Measurements from ENCODE around the gene SERPIND1. TPM values are rescaled to one million over a fixed set of nuclear protein-coding genes. Genes with fewer than 3 reads are reported as not detected.

Gene SERPIND1
- total and polyA plus RNA-seq, 4 experiments from 2014 or later = 0.07 to 0.29 TPM; not detected in 2

DNA sequence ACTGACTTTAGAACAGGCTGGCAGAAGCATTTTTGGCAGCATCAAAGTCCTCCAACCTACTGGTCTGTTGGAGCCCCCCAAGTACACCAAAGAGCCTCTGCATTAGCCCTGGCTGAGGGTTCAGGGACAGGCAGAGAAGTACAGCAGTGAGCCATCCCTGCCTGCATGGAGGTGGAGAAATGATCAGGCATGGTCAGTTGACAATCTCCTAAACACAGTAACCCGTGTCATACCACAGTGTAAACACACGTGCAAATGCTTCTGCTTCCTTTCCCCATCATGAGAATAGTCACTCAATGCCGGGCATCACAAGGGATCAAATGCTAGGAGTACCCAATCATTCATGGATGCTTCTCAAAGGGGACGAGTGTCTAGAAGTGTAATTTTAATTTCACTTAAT is 8.2 kb downstream of the SERPIND1 start:
- Mint-ChIP-seq H3K4me3 (no peak overlapping the region), H3K27me3 (no peaks in the 10 kb centered on the region), H3K36me3 (peaks cover 21 to 55% of the 10 kb centered on the region in 2 donors), H3K27ac (no peak overlapping the region), H3K4me1 (peaks cover 0 to 8% (median 5%) of the 10 kb centered on the region in 4 donors), H3K9me3 (peaks cover 0 to 2% (median 0%) of the 10 kb centered on the region in 8 donors)
- intact Hi-C loops (cut with micrococcal nuclease) = no loop called here
- no peak overlapping the region for H3K27ac ChIP-seq (ENCODE audit: low read depth, low read length)
- H3K4me1 ChIP-seq (ENCODE audit: insufficient read depth, low read length) = peaks cover 11% of the 10 kb centered on the region
- CTCF ChIA-PET (ENCODE audit: partially characterized antibody) = interaction anchor here (2.0 to 2.4 kb wide), 2 partner anchors 18 to 174 kb away, joined by 6 to 8 read pairs; no protein-coding TSS in a partner anchor
- POLR2A ChIA-PET (ENCODE audit: partially characterized antibody) = no interaction called here
- peaks cover 12% of the 10 kb centered on the region for H3K36me3 ChIP-seq (ENCODE audit: insufficient read depth, low read length)
- no peak overlapping the region for H3K4me3 ChIP-seq (ENCODE audit: low read length in 2 of 2)
- no peaks in the 10 kb centered on the region for H3K27me3 ChIP-seq (ENCODE audit: insufficient read depth, low read length)
- DNase-seq = no peak
- no peaks in the 10 kb centered on the region for H3K9me3 ChIP-seq (ENCODE audit: control insufficient read depth in 1 of 2, low read length in 2 of 2)

DNA sequence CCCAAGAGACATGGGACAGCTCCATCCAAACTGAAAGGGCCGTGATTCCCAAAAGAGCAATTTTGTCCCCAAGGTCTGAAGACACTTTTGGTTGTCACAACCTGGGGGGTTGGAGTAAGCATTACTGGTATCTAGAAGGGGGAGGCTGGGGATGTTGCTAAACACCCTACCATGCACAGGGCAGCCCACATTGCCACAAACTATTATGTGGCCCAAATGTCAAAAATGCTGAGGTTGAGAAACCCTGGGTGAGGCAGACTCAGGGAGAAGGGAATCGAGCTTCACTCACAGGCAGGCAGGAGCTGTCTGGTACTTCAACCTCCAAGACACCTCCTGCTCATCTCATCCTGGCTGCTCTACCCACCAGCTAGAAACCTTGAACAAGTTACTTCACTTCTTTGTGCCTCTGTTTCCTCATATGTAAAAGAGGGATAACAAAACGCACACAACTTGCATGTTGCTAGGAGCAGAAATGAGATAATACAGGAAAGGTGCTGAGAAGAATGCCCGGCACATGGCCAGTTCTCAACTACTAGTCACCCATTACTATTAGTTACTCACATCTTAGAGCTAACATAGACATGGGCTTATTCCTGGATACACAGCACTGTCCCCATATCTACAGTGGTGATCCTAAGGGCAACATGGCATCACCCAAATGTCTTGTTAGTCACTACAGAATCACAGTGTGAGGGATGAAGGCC is 8.8 kb downstream of the SERPIND1 start:
- CTCF ChIA-PET (ENCODE audit: partially characterized antibody) = interaction anchor here (0.9 to 2.4 kb wide), 13 partner anchors 9 to 365 kb away, joined by 3 to 10 read pairs (median 5); partner anchors contain the start of gene SERPIND1
- peaks cover 11% of the 10 kb centered on the region for H3K4me1 ChIP-seq (ENCODE audit: insufficient read depth, low read length)
- H3K9me3 Mint-ChIP-seq = peaks cover 0 to 2% (median 0%) of the 10 kb centered on the region in 8 donors
- peak overlapping the region in 1 of 7 donors; percentile 12 for H3K27ac Mint-ChIP-seq
- intact Hi-C loops (cut with micrococcal nuclease) = no loop called here
- DNase-seq = no peak
- H3K36me3 ChIP-seq (ENCODE audit: insufficient read depth, low read length) = peaks cover 18% of the 10 kb centered on the region
- H3K27me3 Mint-ChIP-seq = no peaks in the 10 kb centered on the region
- no peak overlapping the region for H3K4me3 ChIP-seq (ENCODE audit: low read length in 2 of 2)
- peaks cover 21 to 55% of the 10 kb centered on the region in 2 donors for H3K36me3 Mint-ChIP-seq
- H3K4me3 Mint-ChIP-seq = no peak overlapping the region
- POLR2A ChIA-PET (ENCODE audit: partially characterized antibody) = no interaction called here
- no peaks in the 10 kb centered on the region for H3K27me3 ChIP-seq (ENCODE audit: insufficient read depth, low read length)
- no peak overlapping the region for H3K27ac ChIP-seq (ENCODE audit: low read depth, low read length)
- H3K9me3 ChIP-seq (ENCODE audit: control insufficient read depth in 1 of 2, low read length in 2 of 2) = no peaks in the 10 kb centered on the region
- peaks cover 0 to 8% (median 5%) of the 10 kb centered on the region in 4 donors for H3K4me1 Mint-ChIP-seq

DNA sequence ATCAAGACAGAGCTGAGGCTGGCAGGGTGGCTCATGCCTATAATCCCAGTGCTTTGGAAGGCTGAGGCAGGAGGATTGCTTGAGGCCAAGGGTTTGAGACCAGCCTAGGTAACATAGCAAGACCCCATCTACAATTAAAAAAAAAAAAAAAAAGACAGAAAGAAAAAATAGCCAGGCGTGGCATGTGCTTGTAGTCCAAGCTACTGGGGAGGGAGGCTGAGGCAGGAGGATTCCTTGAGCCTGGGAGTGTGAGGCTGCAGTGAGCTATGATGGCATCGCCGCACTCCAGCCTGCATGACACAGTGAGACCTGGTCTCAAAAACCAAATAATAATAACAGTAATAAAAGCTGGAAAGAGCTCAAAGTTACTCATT is 9.4 kb downstream of the SERPIND1 start:
- H3K36me3 Mint-ChIP-seq = peaks cover 21 to 55% of the 10 kb centered on the region in 2 donors
- no peak for DNase-seq
- Histone ChIP-seq H3K36me3 (ENCODE audit: insufficient read depth, low read length) (peaks cover 24% of the 10 kb centered on the region), H3K9me3 (ENCODE audit: control insufficient read depth in 1 of 2, low read length in 2 of 2) (no peaks in the 10 kb centered on the region), H3K27me3 (ENCODE audit: insufficient read depth, low read length) (no peaks in the 10 kb centered on the region), H3K27ac (ENCODE audit: low read depth, low read length) (no peak overlapping the region), H3K4me1 (ENCODE audit: insufficient read depth, low read length) (peaks cover 8% of the 10 kb centered on the region), H3K4me3 (ENCODE audit: low read length in 2 of 2) (no peak overlapping the region)
- intact Hi-C loops (cut with micrococcal nuclease) = no loop called here
- H3K4me1 Mint-ChIP-seq = peaks cover 0 to 8% (median 5%) of the 10 kb centered on the region in 4 donors
- no peak overlapping the region for H3K4me3 Mint-ChIP-seq
- POLR2A ChIA-PET (ENCODE audit: partially characterized antibody) = no interaction called here
- CTCF ChIA-PET (ENCODE audit: partially characterized antibody) = interaction anchor here (0.9 to 2.3 kb wide), 12 partner anchors 9 to 365 kb away, joined by 3 to 10 read pairs (median 4); partner anchors contain the start of gene SERPIND1
- H3K9me3 Mint-ChIP-seq = peaks cover 0 to 2% (median 0%) of the 10 kb centered on the region in 8 donors
- H3K27me3 Mint-ChIP-seq = no peaks in the 10 kb centered on the region
- H3K27ac Mint-ChIP-seq = no peak overlapping the region

DNA sequence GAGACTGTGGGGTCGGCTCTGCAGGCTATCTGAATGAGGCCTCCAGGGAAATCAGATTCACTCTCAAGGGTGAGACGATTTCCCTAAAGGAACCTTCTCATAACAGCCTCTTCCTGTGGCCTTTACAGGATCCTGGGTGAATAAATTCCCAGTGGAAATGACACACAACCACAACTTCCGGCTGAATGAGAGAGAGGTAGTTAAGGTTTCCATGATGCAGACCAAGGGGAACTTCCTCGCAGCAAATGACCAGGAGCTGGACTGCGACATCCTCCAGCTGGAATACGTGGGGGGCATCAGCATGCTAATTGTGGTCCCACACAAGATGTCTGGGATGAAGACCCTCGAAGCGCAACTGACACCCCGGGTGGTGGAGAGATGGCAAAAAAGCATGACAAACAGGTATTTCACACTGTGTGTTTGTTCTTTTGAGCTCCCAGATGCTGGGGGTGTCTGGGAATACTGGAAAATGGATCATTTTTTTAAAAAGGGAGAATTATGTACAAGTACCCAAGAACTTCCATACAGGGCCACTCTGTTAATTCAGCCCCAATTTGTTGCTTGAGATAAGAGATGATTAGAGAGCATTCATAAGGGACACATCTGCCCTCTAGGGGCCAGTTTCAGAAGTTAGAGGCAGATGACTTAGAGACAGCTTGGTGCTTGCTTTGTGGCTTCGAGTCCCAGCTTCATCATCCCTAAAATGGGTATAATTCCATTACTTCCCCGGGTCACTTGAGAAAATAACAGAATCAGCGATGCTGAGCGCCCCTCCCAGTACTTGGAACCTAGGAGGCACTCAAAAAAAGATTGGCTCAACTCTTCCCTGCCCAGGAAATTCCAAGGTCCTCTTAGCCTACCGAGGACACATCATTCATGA is 10.2 kb downstream of the SERPIND1 start:
- intact Hi-C loops (cut with micrococcal nuclease) = loop anchor here (1.0 to 2.0 kb wide), 2 partner anchors 178 to 365 kb away; no protein-coding TSS in a partner anchor
- peak; percentile 35 to 61 (median 40) for DNase-seq
- H3K9me3 Mint-ChIP-seq = peaks cover 0 to 2% (median 0%) of the 10 kb centered on the region in 8 donors
- H3K27me3 Mint-ChIP-seq = no peaks in the 10 kb centered on the region
- H3K9me3 ChIP-seq (ENCODE audit: control insufficient read depth in 1 of 2, low read length in 2 of 2) = no peaks in the 10 kb centered on the region
- CTCF ChIA-PET (ENCODE audit: partially characterized antibody) = interaction anchor here (0.8 to 2.3 kb wide), 18 partner anchors 10 to 366 kb away, joined by 3 to 10 read pairs (median 4); partner anchors contain the start of gene SERPIND1
- peak overlapping the region in 4 of 7 donors; percentile 14 to 63 (median 35) for H3K27ac Mint-ChIP-seq
- no peaks in the 10 kb centered on the region for H3K4me1 ChIP-seq (ENCODE audit: insufficient read depth, low read length)
- no peak overlapping the region for H3K4me3 ChIP-seq (ENCODE audit: low read length in 2 of 2)
- H3K4me3 Mint-ChIP-seq = no peak overlapping the region
- H3K27ac ChIP-seq (ENCODE audit: low read depth, low read length) = no peak overlapping the region
- POLR2A ChIA-PET (ENCODE audit: partially characterized antibody) = interaction anchor here (0.6 kb wide), 1 partner anchor 9 kb away, joined by 3 read pairs; no protein-coding TSS in a partner anchor
- H3K4me1 Mint-ChIP-seq = peaks cover 0 to 7% (median 3%) of the 10 kb centered on the region in 4 donors
- H3K27me3 ChIP-seq (ENCODE audit: insufficient read depth, low read length) = no peaks in the 10 kb centered on the region
- peaks cover 22% of the 10 kb centered on the region for H3K36me3 ChIP-seq (ENCODE audit: insufficient read depth, low read length)
- H3K36me3 Mint-ChIP-seq = peaks cover 20 to 54% of the 10 kb centered on the region in 2 donors

DNA sequence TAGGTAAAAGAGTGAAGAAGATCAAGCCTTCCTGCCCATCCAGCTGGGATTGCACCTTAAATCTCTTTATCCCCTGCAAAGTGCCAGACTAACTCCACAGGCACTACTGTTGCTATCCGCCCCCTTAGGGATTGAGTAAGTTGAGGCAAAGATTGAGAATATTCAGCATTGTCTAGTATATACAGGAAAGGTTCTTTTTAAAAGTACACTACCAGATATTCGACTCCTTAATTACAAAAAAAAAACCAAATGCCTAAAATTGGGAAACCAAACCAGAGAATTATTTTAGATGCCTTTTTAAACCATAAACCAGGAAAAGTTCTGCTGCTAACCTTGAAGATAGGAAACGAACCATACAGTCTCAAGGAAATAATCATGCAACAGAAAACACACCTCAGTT is 11.5 kb downstream of the SERPIND1 start:
- ChIA-PET POLR2A (ENCODE audit: partially characterized antibody) (no interaction called here), CTCF (ENCODE audit: partially characterized antibody) (interaction anchor here (0.7 to 2.3 kb wide), 5 partner anchors 8 to 1210 kb away, joined by 3 to 9 read pairs (median 4); partner anchors contain the start of gene SERPIND1)
- Mint-ChIP-seq H3K36me3 (peaks cover 12 to 48% of the 10 kb centered on the region in 2 donors), H3K4me1 (peaks cover 0 to 7% (median 3%) of the 10 kb centered on the region in 4 donors), H3K9me3 (peaks cover 0 to 2% (median 0%) of the 10 kb centered on the region in 8 donors), H3K4me3 (no peak overlapping the region), H3K27me3 (no peaks in the 10 kb centered on the region), H3K27ac (peak overlapping the region in 2 of 7 donors; percentile 35 to 57)
- intact Hi-C loops (cut with micrococcal nuclease) = loop anchor here (2.0 kb wide), 1 partner anchor 367 kb away; no protein-coding TSS in a partner anchor
- no peaks in the 10 kb centered on the region for H3K4me1 ChIP-seq (ENCODE audit: insufficient read depth, low read length)
- no peak overlapping the region for H3K27ac ChIP-seq (ENCODE audit: low read depth, low read length)
- DNase-seq = no peak
- no peak overlapping the region for H3K4me3 ChIP-seq (ENCODE audit: low read length in 2 of 2)
- H3K36me3 ChIP-seq (ENCODE audit: insufficient read depth, low read length) = peaks cover 22% of the 10 kb centered on the region
- H3K9me3 ChIP-seq (ENCODE audit: control insufficient read depth in 1 of 2, low read length in 2 of 2) = no peaks in the 10 kb centered on the region
- H3K27me3 ChIP-seq (ENCODE audit: insufficient read depth, low read length) = no peaks in the 10 kb centered on the region

DNA sequence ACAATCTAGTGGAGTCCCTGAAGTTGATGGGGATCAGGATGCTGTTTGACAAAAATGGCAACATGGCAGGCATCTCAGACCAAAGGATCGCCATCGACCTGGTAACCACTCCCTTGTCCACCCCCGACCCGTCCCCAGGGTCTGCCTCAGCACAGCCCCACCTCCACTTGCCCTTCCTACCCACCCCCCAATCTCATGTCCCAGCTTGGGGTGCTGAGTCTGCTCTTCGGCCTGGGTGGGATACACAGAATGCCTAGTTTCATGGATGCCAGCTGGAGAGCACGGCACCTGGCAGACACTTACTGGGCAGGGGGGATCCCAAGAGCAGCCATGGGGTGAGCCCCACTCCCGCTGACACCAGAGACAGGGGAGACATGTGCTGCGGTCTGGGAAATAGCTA is 12.1 kb downstream of the SERPIND1 start:
- CTCF ChIA-PET (ENCODE audit: partially characterized antibody) = interaction anchor here (1.1 to 1.9 kb wide), 3 partner anchors 8 to 46 kb away, joined by 4 read pairs; partner anchors contain the start of gene SERPIND1
- H3K4me1 ChIP-seq (ENCODE audit: insufficient read depth, low read length) = no peaks in the 10 kb centered on the region
- POLR2A ChIA-PET (ENCODE audit: partially characterized antibody) = no interaction called here
- intact Hi-C loops (cut with micrococcal nuclease) = no loop called here
- H3K4me3 ChIP-seq (ENCODE audit: low read length in 2 of 2) = no peak overlapping the region
- no peaks in the 10 kb centered on the region for H3K27me3 ChIP-seq (ENCODE audit: insufficient read depth, low read length)
- H3K36me3 Mint-ChIP-seq = peaks cover 18 to 52% of the 10 kb centered on the region in 2 donors
- H3K4me1 Mint-ChIP-seq = peaks cover 0 to 7% (median 3%) of the 10 kb centered on the region in 4 donors
- no peak overlapping the region for H3K4me3 Mint-ChIP-seq
- no peak overlapping the region for H3K27ac Mint-ChIP-seq
- no peaks in the 10 kb centered on the region for H3K27me3 Mint-ChIP-seq
- H3K36me3 ChIP-seq (ENCODE audit: insufficient read depth, low read length) = peaks cover 22% of the 10 kb centered on the region
- DNase-seq = no peak
- no peaks in the 10 kb centered on the region for H3K9me3 ChIP-seq (ENCODE audit: control insufficient read depth in 1 of 2, low read length in 2 of 2)
- peaks cover 0 to 2% (median 0%) of the 10 kb centered on the region in 8 donors for H3K9me3 Mint-ChIP-seq
- no peak overlapping the region for H3K27ac ChIP-seq (ENCODE audit: low read depth, low read length)
